Raji (cell line): ENCODE results near the gene IFT27.

ENCODE experiments used
- POLR2A ChIP-seq: IDR thresholded peaks from 2 replicates; pipeline ENCODE4 v1.6.1; 2011; ENCODE audit warnings: low read depth, low read length, control low read depth; ENCODE audit not compliant: insufficient read depth

IFT27 gene

DNA sequence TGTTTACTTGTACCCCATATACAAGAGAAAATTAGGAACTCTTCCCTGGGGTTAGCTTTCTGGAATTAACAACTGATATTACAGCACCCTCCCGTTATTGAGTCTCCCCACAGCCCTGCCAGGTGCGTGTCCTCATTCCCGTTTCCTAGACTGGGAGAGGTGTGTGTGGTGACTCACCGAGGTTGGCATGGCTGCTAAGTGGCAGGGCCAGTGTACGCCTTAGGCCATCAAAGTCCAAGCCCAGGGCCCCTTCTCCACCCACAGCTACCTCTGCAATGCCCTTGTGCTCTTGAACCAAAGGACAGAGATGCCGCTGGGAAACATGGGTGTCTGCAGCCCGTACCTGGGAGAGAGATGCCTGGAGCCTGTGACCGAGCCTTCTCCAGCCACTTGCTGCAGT is 12.3 kb downstream of the IFT27 start:
- no peak for TF ChIP-seq POLR2A

GRCh38 chr22:36762687-36763260 is 13.1 kb downstream of the IFT27 start:
- TF ChIP-seq POLR2A, result no peak

- no peak for TF ChIP-seq POLR2A
Observed at GRCh38 chr22:36761553-36762240, 14.2 kb downstream of the IFT27 start.

DNA sequence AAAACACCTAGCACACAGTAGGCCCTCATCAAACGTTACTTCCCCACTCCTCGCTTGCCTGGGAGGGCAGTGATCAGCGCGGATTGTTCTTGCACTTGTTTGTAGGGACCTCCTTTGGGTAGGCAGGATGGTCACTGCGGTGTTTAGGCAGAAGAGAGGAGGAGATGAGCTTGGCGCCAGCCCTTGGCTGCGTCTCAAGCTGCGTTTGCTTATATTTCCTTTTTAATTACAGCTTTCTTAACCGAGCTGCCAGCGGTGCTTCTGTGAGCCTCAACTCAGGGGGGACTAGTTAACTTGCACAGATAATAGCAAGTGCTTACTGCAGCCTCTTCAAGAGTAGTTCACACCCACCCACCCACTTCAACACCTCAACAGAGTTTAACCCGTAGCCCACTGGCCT is 15.1 kb downstream of the IFT27 start:
- TF ChIP-seq POLR2A, result no peak

- TF ChIP-seq POLR2A, result no peak
Observed at GRCh38 chr22:36759481-36760159, 16.3 kb downstream of the IFT27 start.

DNA sequence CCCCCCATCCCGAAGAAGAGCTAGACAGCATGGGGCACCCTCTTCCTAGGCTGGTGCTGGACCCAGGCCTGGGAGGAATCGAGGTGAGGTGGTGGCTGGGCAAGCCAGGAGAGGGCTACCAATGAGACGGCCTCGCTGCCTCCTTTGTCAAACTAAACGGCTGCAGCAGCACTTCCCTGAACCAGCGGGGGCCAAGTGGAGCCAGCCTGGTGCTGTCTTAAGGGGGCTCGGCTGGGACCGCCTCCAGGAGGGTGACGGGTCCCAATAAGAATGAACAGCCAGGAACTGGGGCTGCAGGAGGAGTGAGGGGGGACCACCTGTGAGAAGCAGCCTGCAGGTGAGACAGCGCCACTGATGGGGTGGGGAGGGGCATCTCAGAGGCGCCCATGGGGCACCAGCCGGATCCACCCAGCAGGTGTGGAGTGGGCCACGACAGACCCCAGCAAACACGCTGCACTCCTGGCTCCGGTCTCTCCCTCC is 17.1 kb downstream of the IFT27 start:
- no peak for TF ChIP-seq POLR2A

GRCh38 chr22:36757668-36758211 is 18.2 kb downstream of the IFT27 start:
- TF ChIP-seq POLR2A, result no peak

- TF ChIP-seq POLR2A, result no peak
Observed at GRCh38 chr22:36756746-36757655, 18.9 kb downstream of the IFT27 start.

- no peak for TF ChIP-seq POLR2A
Observed at GRCh38 chr22:36756031-36756430, 19.9 kb downstream of the IFT27 start.

DNA sequence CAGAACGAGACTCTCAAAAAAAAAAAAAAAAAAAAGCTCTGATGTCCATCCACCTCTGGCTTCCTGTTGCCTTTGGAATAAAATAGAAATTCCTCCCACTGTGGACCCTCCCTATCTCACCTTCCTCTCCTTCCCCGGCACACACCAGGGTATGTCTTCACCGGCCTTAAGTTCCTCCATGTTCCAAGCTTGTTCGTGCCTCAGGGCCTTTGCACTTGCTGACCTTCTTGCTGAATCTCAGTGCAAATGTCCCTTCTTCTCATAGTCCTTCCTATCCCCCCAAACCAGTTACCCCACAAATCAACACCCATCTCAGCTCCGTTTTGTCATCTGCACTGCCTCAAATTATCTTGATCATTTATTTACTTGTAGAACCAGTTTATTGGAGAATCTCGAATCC is 20.6 kb downstream of the IFT27 start:
- TF ChIP-seq POLR2A, result no peak

DNA sequence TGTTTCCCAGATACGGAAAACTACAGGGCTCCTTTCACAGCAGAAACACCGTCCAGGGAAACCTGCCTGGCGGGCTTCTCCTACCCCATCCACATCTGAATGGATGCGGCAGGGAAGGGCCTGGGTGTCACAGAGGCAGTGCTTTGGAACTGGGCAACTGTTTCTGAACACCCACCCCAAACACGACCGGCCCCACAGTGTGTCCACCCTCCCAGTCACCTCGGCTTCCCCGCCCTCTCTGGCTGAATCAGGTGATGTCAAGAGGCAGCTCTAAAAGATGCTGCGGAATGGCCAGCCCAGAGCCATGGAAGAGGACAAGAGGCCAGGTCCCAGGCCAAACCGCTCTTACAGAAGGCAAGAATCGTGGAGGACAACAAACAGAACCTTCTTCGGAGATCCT is 22.0 kb downstream of the IFT27 start:
- TF ChIP-seq POLR2A, result no peak

DNA sequence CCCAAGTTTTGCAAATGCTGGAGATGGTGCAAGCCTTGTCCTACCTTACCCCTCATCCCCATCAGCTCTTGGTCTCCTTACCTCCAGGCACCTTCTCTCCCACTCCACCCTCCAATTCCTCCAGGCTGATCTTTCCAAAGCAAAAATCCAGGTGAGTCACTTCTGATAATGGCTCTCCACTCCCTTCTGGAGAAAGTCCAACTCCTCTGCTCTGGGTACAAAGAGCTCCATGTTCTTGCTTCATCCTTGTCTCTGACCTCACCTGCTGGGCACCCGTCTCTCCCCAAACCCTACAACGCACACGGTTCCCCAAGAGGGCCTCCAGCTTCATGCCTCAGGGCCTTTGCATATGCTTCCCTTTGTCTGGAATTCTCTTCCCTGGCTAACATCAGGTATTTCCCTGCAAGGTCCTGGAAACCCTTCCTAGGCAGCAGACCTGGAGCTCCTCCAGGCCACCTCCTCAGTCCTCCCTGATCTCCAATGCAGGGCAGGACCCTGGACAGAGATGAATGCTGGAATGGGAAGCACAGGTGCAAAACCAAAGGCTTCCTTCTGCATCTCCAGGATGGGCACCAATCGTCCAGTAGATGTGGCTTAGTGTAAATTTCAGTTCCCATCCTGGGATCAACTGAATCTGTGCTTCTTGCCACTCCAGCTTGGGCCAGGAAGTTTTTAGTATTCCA is 22.7 kb downstream of the IFT27 start:
- no peak for TF ChIP-seq POLR2A

- TF ChIP-seq POLR2A, result no peak
Observed at GRCh38 chr22:36746375-36746970, 29.4 kb downstream of the IFT27 start.
